ENCODE measurements around the gene SLC5A12. TPM values are rescaled to one million over a fixed set of nuclear protein-coding genes. Genes with fewer than 3 reads are reported as not detected.

Gene SLC5A12
- total RNA-seq, 1 experiment from 2014 or later = not detected

GRCh38 chr11:26676641-26677040 lies 45.2 kb downstream of the SLC5A12 start:
- Histone ChIP-seq H3K4me2 (ENCODE audit: low read length) (no peak overlapping the region), H4K20me1 (ENCODE audit: low read length) (no peaks in the 10 kb centered on the region), H3F3A (ENCODE audit: low read length, unreplicated experiment) (no peaks in the 10 kb centered on the region), H3K79me2 (ENCODE audit: low read length) (no peaks in the 10 kb centered on the region), H3K36me3 (ENCODE audit: low read depth, low read length) (no peaks in the 10 kb centered on the region), H3K27me3 (ENCODE audit: low read length) (no peaks in the 10 kb centered on the region), H3K4me1 (ENCODE audit: insufficient read depth, low read length) (0 out of 2 replicates have a peak, but pooled peaks cover 6% of the 10 kb centered on the region), H3K27ac (ENCODE audit: low read length) (peak overlapping the region; percentile 46; the same call in 1 of the 2 replicates), H2AFZ (ENCODE audit: low read length) (no peak overlapping the region), H3K9me3 (ENCODE audit: low read length) (no peaks in the 10 kb centered on the region), H3K9me2 (replicated peaks; ENCODE audit: low read length) (no peaks in the 10 kb centered on the region), H3K4me3 (ENCODE audit: low read length) (no peak overlapping the region), H3K9ac (ENCODE audit: low read length) (no peak overlapping the region)
- TF ChIP-seq EZH2 (IDR thresholded peaks at IDR 0.05; ENCODE audit: low read length, unreplicated experiment) (no peak), EZH2phosphoT487 (IDR thresholded peaks at IDR 0.05; ENCODE audit: borderline replicate concordance, low read length) (no peak)
- TF ChIP-seq, protein P1, sequence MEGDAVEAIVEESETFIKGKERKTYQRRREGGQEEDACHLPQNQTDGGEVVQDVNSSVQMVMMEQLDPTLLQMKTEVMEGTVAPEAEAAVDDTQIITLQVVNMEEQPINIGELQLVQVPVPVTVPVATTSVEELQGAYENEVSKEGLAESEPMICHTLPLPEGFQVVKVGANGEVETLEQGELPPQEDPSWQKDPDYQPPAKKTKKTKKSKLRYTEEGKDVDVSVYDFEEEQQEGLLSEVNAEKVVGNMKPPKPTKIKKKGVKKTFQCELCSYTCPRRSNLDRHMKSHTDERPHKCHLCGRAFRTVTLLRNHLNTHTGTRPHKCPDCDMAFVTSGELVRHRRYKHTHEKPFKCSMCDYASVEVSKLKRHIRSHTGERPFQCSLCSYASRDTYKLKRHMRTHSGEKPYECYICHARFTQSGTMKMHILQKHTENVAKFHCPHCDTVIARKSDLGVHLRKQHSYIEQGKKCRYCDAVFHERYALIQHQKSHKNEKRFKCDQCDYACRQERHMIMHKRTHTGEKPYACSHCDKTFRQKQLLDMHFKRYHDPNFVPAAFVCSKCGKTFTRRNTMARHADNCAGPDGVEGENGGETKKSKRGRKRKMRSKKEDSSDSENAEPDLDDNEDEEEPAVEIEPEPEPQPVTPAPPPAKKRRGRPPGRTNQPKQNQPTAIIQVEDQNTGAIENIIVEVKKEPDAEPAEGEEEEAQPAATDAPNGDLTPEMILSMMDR (conservative IDR thresholded peaks at IDR 0.05; ENCODE audit: low read depth, low read length) = no peak
- POLR2A ChIA-PET (ENCODE audit: unreplicated experiment) = no interaction called here
- CTCF ChIA-PET = no interaction called here
- no peak for ATAC-seq
- no peak for DNase-seq
- BruUV-seq (replicated peaks) = no TSS peak
- intact Hi-C loops (cut with micrococcal nuclease) = no loop called here

- H3K4me2 ChIP-seq (ENCODE audit: low read length) = no peak overlapping the region
- no TSS peak for BruUV-seq (replicated peaks)
- CTCF ChIA-PET = no interaction called here
Observed at GRCh38 chr11:26675233-26675928, 46.5 kb downstream of the SLC5A12 start.

DNA sequence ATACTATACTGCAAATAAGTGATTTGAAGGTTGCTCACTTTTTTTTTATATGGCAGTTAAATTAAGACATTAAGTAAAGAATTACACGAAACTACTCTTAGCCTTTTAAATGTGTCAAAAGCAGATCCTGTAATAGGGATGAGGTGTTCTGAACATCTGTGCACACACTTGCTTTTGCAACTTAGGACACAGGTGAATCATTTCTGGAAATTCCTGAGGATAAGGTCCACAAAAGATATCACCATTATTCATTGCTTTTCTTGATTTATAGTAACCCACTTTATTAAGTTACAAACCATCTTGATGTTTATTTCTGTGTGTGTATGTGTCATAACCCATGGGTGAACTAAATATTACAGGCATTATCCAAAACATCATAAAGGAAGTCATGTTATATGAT lies 55.9 kb downstream of the SLC5A12 start:
- Histone ChIP-seq H3K4me3 (ENCODE audit: low read length) (no peak overlapping the region), H3K9me3 (ENCODE audit: low read length) (no peaks in the 10 kb centered on the region), H3K9me2 (replicated peaks; ENCODE audit: low read length) (no peaks in the 10 kb centered on the region), H4K20me1 (ENCODE audit: low read length) (no peaks in the 10 kb centered on the region), H3K4me1 (ENCODE audit: insufficient read depth, low read length) (no peaks in the 10 kb centered on the region), H3K36me3 (ENCODE audit: low read depth, low read length) (no peaks in the 10 kb centered on the region), H3K27ac (ENCODE audit: low read length) (no peak overlapping the region), H3K27me3 (ENCODE audit: low read length) (peaks cover 5% of the 10 kb centered on the region; the same call in 1 of the 2 replicates), H3F3A (ENCODE audit: low read length, unreplicated experiment) (no peaks in the 10 kb centered on the region), H2AFZ (ENCODE audit: low read length) (no peak overlapping the region), H3K9ac (ENCODE audit: low read length) (no peak overlapping the region), H3K79me2 (ENCODE audit: low read length) (no peaks in the 10 kb centered on the region), H3K4me2 (ENCODE audit: low read length) (no peak overlapping the region)
- ChIA-PET POLR2A (ENCODE audit: unreplicated experiment) (no interaction called here), CTCF (no interaction called here)
- no TSS peak for BruUV-seq (replicated peaks)
- intact Hi-C loops (cut with micrococcal nuclease) = no loop called here
- no peak for DNase-seq
- ATAC-seq = no peak
- TF ChIP-seq EZH2 (IDR thresholded peaks at IDR 0.05; ENCODE audit: low read length, unreplicated experiment) (no peak), EZH2phosphoT487 (IDR thresholded peaks at IDR 0.05; ENCODE audit: borderline replicate concordance, low read length) (no peak)
- TF ChIP-seq, protein P1 (conservative IDR thresholded peaks at IDR 0.05; ENCODE audit: low read depth, low read length) = no peak

More at GRCh38 chr11:26675233-26675928, 46.5 kb downstream of the SLC5A12 start:
- no peak overlapping the region for H3K4me3 ChIP-seq (ENCODE audit: low read length)
- no peaks in the 10 kb centered on the region for H3K79me2 ChIP-seq (ENCODE audit: low read length)
- ATAC-seq = no peak
- no peaks in the 10 kb centered on the region for H3K9me2 ChIP-seq (replicated peaks; ENCODE audit: low read length)
- H2AFZ ChIP-seq (ENCODE audit: low read length) = no peak overlapping the region
- H3K27me3 ChIP-seq (ENCODE audit: low read length) = no peaks in the 10 kb centered on the region
- H3K9me3 ChIP-seq (ENCODE audit: low read length) = no peaks in the 10 kb centered on the region
- DNase-seq = no peak
- no peaks in the 10 kb centered on the region for H4K20me1 ChIP-seq (ENCODE audit: low read length)
- H3K4me1 ChIP-seq (ENCODE audit: insufficient read depth, low read length) = 0 out of 2 replicates have a peak, but pooled peaks cover 6% of the 10 kb centered on the region
- H3K36me3 ChIP-seq (ENCODE audit: low read depth, low read length) = no peaks in the 10 kb centered on the region
- no peak for TF ChIP-seq EZH2phosphoT487 (IDR thresholded peaks at IDR 0.05; ENCODE audit: borderline replicate concordance, low read length)
- TF ChIP-seq, protein P1 (conservative IDR thresholded peaks at IDR 0.05; ENCODE audit: low read depth, low read length) = no peak
- no peak for TF ChIP-seq EZH2 (IDR thresholded peaks at IDR 0.05; ENCODE audit: low read length, unreplicated experiment)
- no peak overlapping the region for H3K9ac ChIP-seq (ENCODE audit: low read length)
- no peaks in the 10 kb centered on the region for H3F3A ChIP-seq (ENCODE audit: low read length, unreplicated experiment)
- intact Hi-C loops (cut with micrococcal nuclease) = no loop called here
- POLR2A ChIA-PET (ENCODE audit: unreplicated experiment) = no interaction called here
- H3K27ac ChIP-seq (ENCODE audit: low read length) = no peak overlapping the region
